ENCODE results near the gene GALNT15.

GALNT15 gene

GRCh38 chr3:16177962-16178627 is 3.6 kb downstream of the GALNT15 start:
- Histone ChIP-seq H3K4me3 (ENCODE audit: low read depth in 1 of 2, low read length in 2 of 2) (peak overlapping the region; percentile 44 to 48), H3K36me3 (ENCODE audit: control insufficient read depth in 1 of 2, insufficient read depth in 2 of 2, low read length in 2 of 2) (no peaks in the 10 kb centered on the region), H3K4me1 (ENCODE audit: control insufficient read depth in 1 of 2, insufficient read depth in 2 of 2, low read length in 2 of 2) (peaks cover 0 to 8% of the 10 kb centered on the region in 2 donors), H3K27ac (ENCODE audit: low read depth, low read length) (no peak overlapping the region), H3K9me3 (ENCODE audit: control insufficient read depth in 1 of 2, low read length in 2 of 2) (no peaks in the 10 kb centered on the region), H3K27me3 (ENCODE audit: control insufficient read depth in 1 of 2, insufficient read depth in 2 of 2, low read length in 2 of 2) (peaks cover 10 to 18% of the 10 kb centered on the region in 2 donors), H3K9ac (ENCODE audit: low read depth in 1 of 2, low read length in 2 of 2) (no peak overlapping the region)

GRCh38 chr3:16178628-16178988 is 4.1 kb downstream of the GALNT15 start:
- Histone ChIP-seq H3K27me3 (ENCODE audit: control insufficient read depth in 1 of 2, insufficient read depth in 2 of 2, low read length in 2 of 2) (peaks cover 10 to 18% of the 10 kb centered on the region in 2 donors), H3K36me3 (ENCODE audit: control insufficient read depth in 1 of 2, insufficient read depth in 2 of 2, low read length in 2 of 2) (no peaks in the 10 kb centered on the region), H3K4me1 (ENCODE audit: control insufficient read depth in 1 of 2, insufficient read depth in 2 of 2, low read length in 2 of 2) (peaks cover 0 to 7% of the 10 kb centered on the region in 2 donors), H3K9ac (ENCODE audit: low read depth in 1 of 2, low read length in 2 of 2) (no peak overlapping the region), H3K9me3 (ENCODE audit: control insufficient read depth in 1 of 2, low read length in 2 of 2) (no peaks in the 10 kb centered on the region), H3K4me3 (ENCODE audit: low read depth in 1 of 2, low read length in 2 of 2) (peak overlapping the region in 1 of 2 donors; percentile 48), H3K27ac (ENCODE audit: low read depth, low read length) (no peak overlapping the region)

- Histone ChIP-seq H3K9ac (ENCODE audit: low read depth in 1 of 2, low read length in 2 of 2) (no peak overlapping the region), H3K27ac (ENCODE audit: low read depth, low read length) (no peak overlapping the region), H3K4me3 (ENCODE audit: low read depth in 1 of 2, low read length in 2 of 2) (no peak overlapping the region)
Observed at GRCh38 chr3:16179261-16179660, 4.8 kb downstream of the GALNT15 start.

GRCh38 chr3:16179771-16180736 is 5.6 kb downstream of the GALNT15 start:
- H3K4me1 ChIP-seq (ENCODE audit: control insufficient read depth in 1 of 2, insufficient read depth in 2 of 2, low read length in 2 of 2) = peaks cover 0 to 4% of the 10 kb centered on the region in 2 donors
- no peaks in the 10 kb centered on the region for H3K9me3 ChIP-seq (ENCODE audit: control insufficient read depth in 1 of 2, low read length in 2 of 2)
- no peak overlapping the region for H3K27ac ChIP-seq (ENCODE audit: low read depth, low read length)
- no peaks in the 10 kb centered on the region for H3K36me3 ChIP-seq (ENCODE audit: control insufficient read depth in 1 of 2, insufficient read depth in 2 of 2, low read length in 2 of 2)
- H3K4me3 ChIP-seq (ENCODE audit: low read depth in 1 of 2, low read length in 2 of 2) = no peak overlapping the region
- H3K27me3 ChIP-seq (ENCODE audit: control insufficient read depth in 1 of 2, insufficient read depth in 2 of 2, low read length in 2 of 2) = peaks cover 10 to 14% of the 10 kb centered on the region in 2 donors
- H3K9ac ChIP-seq (ENCODE audit: low read depth in 1 of 2, low read length in 2 of 2) = no peak overlapping the region

More at GRCh38 chr3:16179261-16179660, 4.8 kb downstream of the GALNT15 start:
- Histone ChIP-seq H3K4me1 (ENCODE audit: control insufficient read depth in 1 of 2, insufficient read depth in 2 of 2, low read length in 2 of 2) (peaks cover 0 to 4% of the 10 kb centered on the region in 2 donors), H3K9me3 (ENCODE audit: control insufficient read depth in 1 of 2, low read length in 2 of 2) (no peaks in the 10 kb centered on the region), H3K27me3 (ENCODE audit: control insufficient read depth in 1 of 2, insufficient read depth in 2 of 2, low read length in 2 of 2) (peaks cover 10 to 18% of the 10 kb centered on the region in 2 donors), H3K36me3 (ENCODE audit: control insufficient read depth in 1 of 2, insufficient read depth in 2 of 2, low read length in 2 of 2) (no peaks in the 10 kb centered on the region)

- H3K4me3 ChIP-seq (ENCODE audit: low read depth in 1 of 2, low read length in 2 of 2) = no peak overlapping the region
- H3K4me1 ChIP-seq (ENCODE audit: control insufficient read depth in 1 of 2, insufficient read depth in 2 of 2, low read length in 2 of 2) = peaks cover 0 to 4% of the 10 kb centered on the region in 2 donors
- peaks cover 10 to 13% of the 10 kb centered on the region in 2 donors for H3K27me3 ChIP-seq (ENCODE audit: control insufficient read depth in 1 of 2, insufficient read depth in 2 of 2, low read length in 2 of 2)
- no peak overlapping the region for H3K27ac ChIP-seq (ENCODE audit: low read depth, low read length)
- no peak overlapping the region for H3K9ac ChIP-seq (ENCODE audit: low read depth in 1 of 2, low read length in 2 of 2)
- H3K9me3 ChIP-seq (ENCODE audit: control insufficient read depth in 1 of 2, low read length in 2 of 2) = no peaks in the 10 kb centered on the region
- no peaks in the 10 kb centered on the region for H3K36me3 ChIP-seq (ENCODE audit: control insufficient read depth in 1 of 2, insufficient read depth in 2 of 2, low read length in 2 of 2)
Observed at GRCh38 chr3:16180737-16181134, 6.3 kb downstream of the GALNT15 start.

- peaks cover 0 to 4% of the 10 kb centered on the region in 2 donors for H3K4me1 ChIP-seq (ENCODE audit: control insufficient read depth in 1 of 2, insufficient read depth in 2 of 2, low read length in 2 of 2)
- no peaks in the 10 kb centered on the region for H3K36me3 ChIP-seq (ENCODE audit: control insufficient read depth in 1 of 2, insufficient read depth in 2 of 2, low read length in 2 of 2)
- H3K9ac ChIP-seq (ENCODE audit: low read depth in 1 of 2, low read length in 2 of 2) = no peak overlapping the region
- no peak overlapping the region for H3K27ac ChIP-seq (ENCODE audit: low read depth, low read length)
- H3K4me3 ChIP-seq (ENCODE audit: low read depth in 1 of 2, low read length in 2 of 2) = no peak overlapping the region
- peaks cover 9 to 13% of the 10 kb centered on the region in 2 donors for H3K27me3 ChIP-seq (ENCODE audit: control insufficient read depth in 1 of 2, insufficient read depth in 2 of 2, low read length in 2 of 2)
- no peaks in the 10 kb centered on the region for H3K9me3 ChIP-seq (ENCODE audit: control insufficient read depth in 1 of 2, low read length in 2 of 2)
Observed at GRCh38 chr3:16181361-16181760, 6.9 kb downstream of the GALNT15 start.

GRCh38 chr3:16182183-16182582 is 7.7 kb downstream of the GALNT15 start:
- H3K36me3 ChIP-seq (ENCODE audit: control insufficient read depth in 1 of 2, insufficient read depth in 2 of 2, low read length in 2 of 2) = no peaks in the 10 kb centered on the region
- no peak overlapping the region for H3K4me3 ChIP-seq (ENCODE audit: low read depth in 1 of 2, low read length in 2 of 2)
- no peak overlapping the region for H3K9ac ChIP-seq (ENCODE audit: low read depth in 1 of 2, low read length in 2 of 2)
- H3K9me3 ChIP-seq (ENCODE audit: control insufficient read depth in 1 of 2, low read length in 2 of 2) = no peaks in the 10 kb centered on the region
- peaks cover 7 to 13% of the 10 kb centered on the region in 2 donors for H3K27me3 ChIP-seq (ENCODE audit: control insufficient read depth in 1 of 2, insufficient read depth in 2 of 2, low read length in 2 of 2)
- H3K4me1 ChIP-seq (ENCODE audit: control insufficient read depth in 1 of 2, insufficient read depth in 2 of 2, low read length in 2 of 2) = peaks cover 0 to 4% of the 10 kb centered on the region in 2 donors
- H3K27ac ChIP-seq (ENCODE audit: low read depth, low read length) = no peak overlapping the region

- H3K9ac ChIP-seq (ENCODE audit: low read depth in 1 of 2, low read length in 2 of 2) = no peak overlapping the region
- H3K36me3 ChIP-seq (ENCODE audit: control insufficient read depth in 1 of 2, insufficient read depth in 2 of 2, low read length in 2 of 2) = no peaks in the 10 kb centered on the region
- no peaks in the 10 kb centered on the region for H3K9me3 ChIP-seq (ENCODE audit: control insufficient read depth in 1 of 2, low read length in 2 of 2)
- H3K4me3 ChIP-seq (ENCODE audit: low read depth in 1 of 2, low read length in 2 of 2) = no peak overlapping the region
- peaks cover 0 to 4% of the 10 kb centered on the region in 2 donors for H3K4me1 ChIP-seq (ENCODE audit: control insufficient read depth in 1 of 2, insufficient read depth in 2 of 2, low read length in 2 of 2)
- no peak overlapping the region for H3K27ac ChIP-seq (ENCODE audit: low read depth, low read length)
- peaks cover 5 to 8% of the 10 kb centered on the region in 2 donors for H3K27me3 ChIP-seq (ENCODE audit: control insufficient read depth in 1 of 2, insufficient read depth in 2 of 2, low read length in 2 of 2)
Observed at GRCh38 chr3:16182612-16183011, 8.1 kb downstream of the GALNT15 start.

- no peak overlapping the region for H3K4me3 ChIP-seq (ENCODE audit: low read depth in 1 of 2, low read length in 2 of 2)
- H3K27ac ChIP-seq (ENCODE audit: low read depth, low read length) = no peak overlapping the region
- H3K36me3 ChIP-seq (ENCODE audit: control insufficient read depth in 1 of 2, insufficient read depth in 2 of 2, low read length in 2 of 2) = no peaks in the 10 kb centered on the region
- no peaks in the 10 kb centered on the region for H3K9me3 ChIP-seq (ENCODE audit: control insufficient read depth in 1 of 2, low read length in 2 of 2)
- H3K4me1 ChIP-seq (ENCODE audit: control insufficient read depth in 1 of 2, insufficient read depth in 2 of 2, low read length in 2 of 2) = peaks cover 0 to 2% of the 10 kb centered on the region in 2 donors
- no peak overlapping the region for H3K9ac ChIP-seq (ENCODE audit: low read depth in 1 of 2, low read length in 2 of 2)
- H3K27me3 ChIP-seq (ENCODE audit: control insufficient read depth in 1 of 2, insufficient read depth in 2 of 2, low read length in 2 of 2) = peaks cover under 1 to 4% of the 10 kb centered on the region in 2 donors
Observed at GRCh38 chr3:16183082-16183481, 8.6 kb downstream of the GALNT15 start.

All from duodenal mucosa (tissue), 2 donors.